Ishikawa (cell line): ENCODE results near the gene NPAS3.

Experiments used
- CEBPB ChIP-seq: IDR thresholded peaks from 2 replicates; pipeline ENCODE4 v1.6.1; 2012
- CREB1 ChIP-seq: IDR thresholded peaks from 2 replicates; pipeline ENCODE4 v1.6.1; 2012; ENCODE audit warnings: low read depth
- EGR1 ChIP-seq: IDR thresholded peaks from 2 replicates; pipeline ENCODE4 v1.6.1; 2012
- EP300 ChIP-seq: IDR thresholded peaks from 2 replicates; pipeline ENCODE4 v1.6.1; 2012; ENCODE audit warnings: borderline replicate concordance
- FOXM1 ChIP-seq: IDR thresholded peaks from 2 replicates; pipeline ENCODE4 v1.6.1; 2012; ENCODE audit warnings: low read depth, borderline replicate concordance
- NFIC ChIP-seq: IDR thresholded peaks from 2 replicates; pipeline ENCODE4 v1.6.1; 2012
- RAD21 ChIP-seq: IDR thresholded peaks from 2 replicates; pipeline ENCODE4 v1.6.1; 2012; ENCODE audit warnings: low read depth
- TAF1 ChIP-seq: IDR thresholded peaks from 2 replicates; pipeline ENCODE4 v1.6.1; 2012; ENCODE audit warnings: low read depth, mild to moderate bottlenecking
- TCF12 ChIP-seq: IDR thresholded peaks from 2 replicates; pipeline ENCODE4 v1.6.1; 2012; ENCODE audit warnings: low read depth
- TEAD4 ChIP-seq: IDR thresholded peaks from 2 replicates; pipeline ENCODE4 v1.6.1; 2012
- YY1 ChIP-seq: IDR thresholded peaks from 2 replicates; pipeline ENCODE4 v1.6.1; 2012; ENCODE audit warnings: low read depth
- ZBTB7A ChIP-seq: IDR thresholded peaks from 2 replicates; pipeline ENCODE4 v1.6.1; 2012; ENCODE audit warnings: low read depth
- TF ChIP-seq, protein P1 (sequence below): IDR thresholded peaks from 2 replicates; pipeline ENCODE4 v1.6.1; 2012; ENCODE audit warnings: low read depth, mild to moderate bottlenecking
- TF ChIP-seq, protein P2 (sequence below): IDR thresholded peaks from 2 replicates; pipeline ENCODE4 v1.6.1; 2012
- TF ChIP-seq, protein P3 (sequence below): IDR thresholded peaks from 2 replicates; pipeline ENCODE4 v1.6.1; 2012

The NPAS3 gene

DNA sequence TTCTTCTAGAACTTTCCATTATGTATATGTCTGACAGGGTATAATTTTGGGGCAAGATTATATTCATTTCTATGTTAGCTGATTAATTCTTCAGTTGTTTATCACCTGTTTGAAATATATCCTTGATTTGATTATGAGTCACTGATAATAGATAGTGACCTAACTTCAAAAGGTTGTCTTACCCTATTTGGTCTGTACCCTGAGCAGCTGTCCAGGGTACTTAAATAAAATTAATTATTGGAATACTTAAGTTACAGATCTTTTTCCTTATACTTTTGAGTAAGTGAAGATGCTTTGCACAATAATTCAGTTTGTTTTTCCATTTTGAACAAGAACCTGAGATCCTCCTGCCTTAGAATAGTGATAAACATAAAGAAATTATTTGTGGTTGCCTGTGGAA, 13.2 kb upstream of the NPAS3 start:
- TF ChIP-seq, protein P1, sequence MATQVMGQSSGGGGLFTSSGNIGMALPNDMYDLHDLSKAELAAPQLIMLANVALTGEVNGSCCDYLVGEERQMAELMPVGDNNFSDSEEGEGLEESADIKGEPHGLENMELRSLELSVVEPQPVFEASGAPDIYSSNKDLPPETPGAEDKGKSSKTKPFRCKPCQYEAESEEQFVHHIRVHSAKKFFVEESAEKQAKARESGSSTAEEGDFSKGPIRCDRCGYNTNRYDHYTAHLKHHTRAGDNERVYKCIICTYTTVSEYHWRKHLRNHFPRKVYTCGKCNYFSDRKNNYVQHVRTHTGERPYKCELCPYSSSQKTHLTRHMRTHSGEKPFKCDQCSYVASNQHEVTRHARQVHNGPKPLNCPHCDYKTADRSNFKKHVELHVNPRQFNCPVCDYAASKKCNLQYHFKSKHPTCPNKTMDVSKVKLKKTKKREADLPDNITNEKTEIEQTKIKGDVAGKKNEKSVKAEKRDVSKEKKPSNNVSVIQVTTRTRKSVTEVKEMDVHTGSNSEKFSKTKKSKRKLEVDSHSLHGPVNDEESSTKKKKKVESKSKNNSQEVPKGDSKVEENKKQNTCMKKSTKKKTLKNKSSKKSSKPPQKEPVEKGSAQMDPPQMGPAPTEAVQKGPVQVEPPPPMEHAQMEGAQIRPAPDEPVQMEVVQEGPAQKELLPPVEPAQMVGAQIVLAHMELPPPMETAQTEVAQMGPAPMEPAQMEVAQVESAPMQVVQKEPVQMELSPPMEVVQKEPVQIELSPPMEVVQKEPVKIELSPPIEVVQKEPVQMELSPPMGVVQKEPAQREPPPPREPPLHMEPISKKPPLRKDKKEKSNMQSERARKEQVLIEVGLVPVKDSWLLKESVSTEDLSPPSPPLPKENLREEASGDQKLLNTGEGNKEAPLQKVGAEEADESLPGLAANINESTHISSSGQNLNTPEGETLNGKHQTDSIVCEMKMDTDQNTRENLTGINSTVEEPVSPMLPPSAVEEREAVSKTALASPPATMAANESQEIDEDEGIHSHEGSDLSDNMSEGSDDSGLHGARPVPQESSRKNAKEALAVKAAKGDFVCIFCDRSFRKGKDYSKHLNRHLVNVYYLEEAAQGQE = peak; percentile 88
- no peak for TF ChIP-seq EGR1

DNA sequence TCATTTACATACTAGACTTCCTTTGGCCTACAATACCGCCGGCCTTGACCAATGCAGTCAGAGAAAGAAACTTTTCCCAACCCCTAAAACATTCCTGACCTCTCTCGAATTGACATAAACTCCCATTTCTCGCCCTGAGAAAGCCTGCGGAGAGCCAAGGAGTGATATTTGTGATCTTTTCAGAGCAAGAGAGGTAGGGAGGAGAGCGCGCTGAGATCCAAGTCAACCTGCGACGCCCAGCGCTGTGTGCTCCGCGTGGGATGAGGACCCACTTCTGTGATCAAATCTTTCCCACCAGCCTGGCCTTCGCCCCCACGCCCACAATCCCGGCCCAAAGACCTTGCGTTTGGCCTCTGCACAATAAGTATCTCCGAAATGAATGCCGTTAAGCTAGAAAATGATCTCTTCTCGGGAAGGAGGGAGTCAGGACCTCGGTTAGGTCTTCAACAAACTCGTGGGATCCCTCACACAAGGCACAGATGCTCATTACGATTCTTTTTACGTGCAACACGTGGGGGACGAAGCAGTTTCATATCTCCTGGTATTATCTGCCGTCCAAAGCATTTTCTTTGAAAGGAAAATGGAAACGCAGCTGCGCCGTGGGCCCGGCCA, 6.3 kb upstream of the NPAS3 start:
- no peak for TF ChIP-seq CREB1
- TF ChIP-seq, protein P2, sequence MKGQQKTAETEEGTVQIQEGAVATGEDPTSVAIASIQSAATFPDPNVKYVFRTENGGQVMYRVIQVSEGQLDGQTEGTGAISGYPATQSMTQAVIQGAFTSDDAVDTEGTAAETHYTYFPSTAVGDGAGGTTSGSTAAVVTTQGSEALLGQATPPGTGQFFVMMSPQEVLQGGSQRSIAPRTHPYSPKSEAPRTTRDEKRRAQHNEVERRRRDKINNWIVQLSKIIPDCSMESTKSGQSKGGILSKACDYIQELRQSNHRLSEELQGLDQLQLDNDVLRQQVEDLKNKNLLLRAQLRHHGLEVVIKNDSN = no peak
- TF ChIP-seq, protein P1 = 0 out of 2 replicates have a peak, but pooled peaks have one; percentile 4

DNA sequence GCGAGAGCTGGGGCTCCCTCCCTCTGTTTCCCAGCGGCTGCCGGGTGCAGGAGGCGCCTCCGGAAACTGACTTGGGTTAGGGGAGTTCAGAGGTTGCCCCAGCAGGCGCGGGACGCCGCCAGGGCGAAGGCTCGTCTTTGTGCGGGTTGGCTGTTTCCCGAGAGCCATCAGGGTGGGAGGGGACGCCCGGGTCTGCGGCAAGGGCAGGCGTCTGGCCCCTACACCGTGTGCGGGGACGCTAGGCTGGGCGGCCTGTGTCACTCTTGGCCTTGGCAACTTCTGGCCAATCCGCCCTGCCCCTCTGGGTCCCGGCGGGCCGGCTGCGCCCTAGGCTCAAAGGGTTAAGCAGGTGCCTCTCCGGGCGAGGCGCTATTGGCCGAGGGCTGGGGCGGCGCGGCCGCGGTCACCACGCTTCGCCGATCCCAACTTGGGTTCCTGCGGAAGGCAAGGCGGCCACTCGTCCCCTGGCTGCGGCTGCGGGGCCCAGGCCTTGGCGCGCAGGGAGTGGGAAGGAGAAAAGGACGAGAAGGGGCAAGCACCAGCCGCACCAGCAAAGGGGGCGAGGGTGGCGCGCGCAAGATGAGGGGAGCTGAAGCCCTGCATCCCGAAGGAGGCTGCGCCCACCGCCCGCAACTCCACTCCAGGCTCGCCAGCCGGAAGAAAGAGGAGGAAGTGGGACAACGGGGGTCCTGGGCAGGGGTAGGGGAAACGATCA, 5.6 kb upstream of the NPAS3 start:
- TF ChIP-seq CEBPB (no peak), CREB1 (no peak), TAF1 (no peak)
- TF ChIP-seq, protein P3, sequence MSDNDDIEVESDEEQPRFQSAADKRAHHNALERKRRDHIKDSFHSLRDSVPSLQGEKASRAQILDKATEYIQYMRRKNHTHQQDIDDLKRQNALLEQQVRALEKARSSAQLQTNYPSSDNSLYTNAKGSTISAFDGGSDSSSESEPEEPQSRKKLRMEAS = no peak
- TF ChIP-seq, protein P2 = no peak

DNA sequence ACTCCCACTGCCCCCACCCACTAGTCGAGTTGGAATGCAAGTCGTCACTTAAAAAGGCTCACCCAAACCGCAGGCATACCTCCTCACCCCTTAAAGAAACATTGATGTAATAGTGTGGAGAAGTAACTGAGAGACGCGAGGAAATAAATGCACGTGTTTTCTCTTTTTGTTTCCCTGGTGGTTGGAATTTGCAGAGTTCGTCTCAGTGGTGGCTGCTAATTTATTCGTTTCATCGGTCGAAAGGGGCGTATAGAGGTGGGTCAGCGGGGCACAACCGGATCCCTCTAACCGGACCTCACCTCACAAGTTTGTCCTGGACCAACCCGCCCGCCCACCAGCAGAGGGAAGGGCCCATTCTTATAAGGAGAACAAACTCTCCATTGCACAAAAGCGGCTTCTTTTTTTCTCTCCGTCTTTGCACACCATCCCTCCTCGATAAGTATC, 5.0 kb upstream of the NPAS3 start:
- peak; percentile 66 for TF ChIP-seq TEAD4
- TF ChIP-seq, protein P3 = peak; percentile 67; the same call in 1 of the 2 replicates
- TF ChIP-seq CEBPB = no peak
- TF ChIP-seq CREB1 = 0 out of 2 replicates have a peak, but pooled peaks have one; percentile 6
- TF ChIP-seq, protein P1 = no peak

DNA sequence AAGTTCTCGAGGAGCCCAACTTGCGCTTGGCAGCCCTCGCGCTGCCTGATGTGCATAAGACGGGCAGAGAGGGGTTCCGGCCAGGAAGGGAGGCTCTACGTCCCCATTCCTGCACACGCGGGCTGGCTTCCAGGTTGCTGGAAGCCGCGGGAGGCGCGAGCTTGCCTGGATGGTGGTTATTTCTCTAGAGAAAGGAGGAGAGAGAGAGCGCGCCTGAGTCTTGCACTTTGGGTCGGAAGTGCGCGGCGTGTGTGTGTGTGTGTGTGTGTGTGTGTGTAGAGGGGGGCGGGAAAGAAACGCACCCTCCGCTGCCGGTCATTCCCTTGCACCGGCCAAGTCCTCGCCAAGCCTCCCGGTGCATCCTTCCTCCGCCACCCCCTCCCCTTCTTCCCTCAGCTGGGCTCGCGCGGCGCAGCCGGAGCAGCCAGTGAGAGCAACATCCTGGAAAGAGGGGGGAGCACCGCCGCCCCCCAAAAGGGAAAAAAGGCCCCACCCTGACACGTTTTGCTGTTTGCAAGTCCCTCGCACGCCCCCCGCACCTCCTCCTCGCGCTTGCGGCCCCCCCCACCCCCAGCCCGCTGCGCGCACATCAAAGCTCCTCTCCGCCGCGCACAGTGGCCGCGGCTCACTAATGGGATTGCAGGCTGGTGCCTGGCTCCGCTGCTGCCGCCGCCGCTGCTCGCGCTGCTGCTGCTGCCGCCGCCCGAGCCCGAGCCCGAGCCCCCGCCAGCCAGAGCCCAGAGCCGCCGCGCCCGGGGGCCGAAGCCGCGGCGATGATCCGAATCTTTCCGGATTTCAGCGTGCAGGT, 4.4 kb upstream of the NPAS3 start:
- TF ChIP-seq TCF12 (peak; percentile 45; the same call in 1 of the 2 replicates), EP300 (peak; percentile 63; the same call in 1 of the 2 replicates), ZBTB7A (peak; percentile 15; the same call in 1 of the 2 replicates), FOXM1 (no peak), RAD21 (no peak; the same call in 1 of the 2 replicates), NFIC (peak; percentile 67), EGR1 (peak; percentile 44; the same call in 1 of the 2 replicates), CEBPB (no peak), YY1 (no peak), TAF1 (0 out of 2 replicates have a peak, but pooled peaks have one; percentile 30), TEAD4 (peak; percentile 57; the same call in 1 of the 2 replicates), CREB1 (no peak)
- TF ChIP-seq, protein P3 = no peak; the same call in none of the 2 replicates
- TF ChIP-seq, protein P1 = no peak
- TF ChIP-seq, protein P2 = no peak
